ENCODE results near the gene DGCR8. TPM values are rescaled to one million over a fixed set of nuclear protein-coding genes. Genes with fewer than 3 reads are reported as not detected.

The DGCR8 gene
- total RNA-seq, 1 donor from 2014 or later, result 15.4 TPM

DNA sequence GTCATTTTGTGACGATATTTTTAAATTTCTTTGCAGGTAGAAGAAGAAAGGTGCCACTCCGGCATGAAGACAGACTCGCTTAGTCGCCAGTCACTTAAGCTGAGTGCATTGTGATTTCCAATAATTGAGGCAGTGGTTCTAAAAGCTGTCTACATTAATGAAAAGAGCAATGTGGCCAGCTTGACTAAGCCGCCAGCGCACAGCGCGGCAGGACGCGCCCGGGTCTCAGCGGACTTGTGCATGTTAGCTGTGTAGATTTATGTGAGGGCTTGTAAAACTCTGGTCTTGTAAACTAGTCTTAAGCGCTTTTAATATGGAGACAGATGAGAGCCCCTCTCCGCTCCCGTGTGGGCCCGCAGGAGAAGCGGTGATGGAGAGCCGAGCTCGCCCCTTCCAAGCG lies 5.6 kb downstream of the DGCR8 start:
- intact Hi-C loops (cut with DNase I), result no loop called here
- peak; percentile 10 for DNase-seq
- no peak for ATAC-seq (ENCODE audit: poor library complexity)

DNA sequence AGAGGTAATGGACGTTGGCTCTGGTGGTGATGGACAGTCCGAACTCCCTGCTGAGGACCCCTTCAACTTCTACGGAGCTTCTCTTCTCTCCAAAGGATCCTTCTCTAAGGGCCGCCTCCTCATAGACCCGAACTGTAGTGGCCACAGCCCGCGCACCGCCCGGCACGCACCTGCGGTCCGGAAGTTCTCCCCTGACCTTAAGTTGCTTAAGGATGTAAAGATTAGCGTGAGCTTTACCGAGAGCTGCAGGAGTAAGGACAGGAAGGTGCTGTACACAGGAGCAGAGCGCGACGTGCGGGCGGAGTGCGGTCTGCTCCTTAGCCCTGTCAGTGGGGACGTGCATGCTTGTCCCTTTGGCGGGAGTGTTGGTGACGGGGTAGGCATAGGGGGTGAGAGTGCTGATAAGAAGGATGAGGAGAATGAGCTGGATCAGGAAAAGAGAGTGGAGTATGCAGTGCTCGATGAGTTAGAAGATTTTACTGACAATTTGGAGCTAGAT lies 6.1 kb downstream of the DGCR8 start:
- DNase-seq, result peak; percentile 26
- no peak for ATAC-seq (ENCODE audit: poor library complexity)
- intact Hi-C loops (cut with DNase I), result no loop called here

DNA sequence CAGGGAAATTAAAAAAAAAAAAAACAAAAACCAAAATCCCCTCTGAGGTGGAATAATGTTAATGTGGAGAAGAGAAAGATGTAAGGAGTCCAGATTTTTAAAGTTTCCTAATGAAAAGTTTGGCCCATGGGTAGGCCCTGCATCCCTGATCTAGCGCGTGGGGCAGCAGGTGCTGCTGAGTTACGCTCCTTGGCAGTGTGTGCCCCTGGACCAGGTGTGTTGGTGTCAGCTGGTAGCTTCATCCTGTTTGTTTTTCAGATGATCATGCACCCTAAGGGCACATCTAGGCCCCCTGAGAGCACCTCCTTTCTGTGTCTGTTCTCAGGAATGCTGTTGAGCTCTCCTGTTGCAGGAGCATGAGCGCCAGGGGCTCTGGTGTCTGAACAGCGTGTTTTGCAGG lies 6.7 kb downstream of the DGCR8 start:
- intact Hi-C loops (cut with DNase I), result no loop called here
- DNase-seq (no peak), ATAC-seq (ENCODE audit: poor library complexity) (no peak)

DNA sequence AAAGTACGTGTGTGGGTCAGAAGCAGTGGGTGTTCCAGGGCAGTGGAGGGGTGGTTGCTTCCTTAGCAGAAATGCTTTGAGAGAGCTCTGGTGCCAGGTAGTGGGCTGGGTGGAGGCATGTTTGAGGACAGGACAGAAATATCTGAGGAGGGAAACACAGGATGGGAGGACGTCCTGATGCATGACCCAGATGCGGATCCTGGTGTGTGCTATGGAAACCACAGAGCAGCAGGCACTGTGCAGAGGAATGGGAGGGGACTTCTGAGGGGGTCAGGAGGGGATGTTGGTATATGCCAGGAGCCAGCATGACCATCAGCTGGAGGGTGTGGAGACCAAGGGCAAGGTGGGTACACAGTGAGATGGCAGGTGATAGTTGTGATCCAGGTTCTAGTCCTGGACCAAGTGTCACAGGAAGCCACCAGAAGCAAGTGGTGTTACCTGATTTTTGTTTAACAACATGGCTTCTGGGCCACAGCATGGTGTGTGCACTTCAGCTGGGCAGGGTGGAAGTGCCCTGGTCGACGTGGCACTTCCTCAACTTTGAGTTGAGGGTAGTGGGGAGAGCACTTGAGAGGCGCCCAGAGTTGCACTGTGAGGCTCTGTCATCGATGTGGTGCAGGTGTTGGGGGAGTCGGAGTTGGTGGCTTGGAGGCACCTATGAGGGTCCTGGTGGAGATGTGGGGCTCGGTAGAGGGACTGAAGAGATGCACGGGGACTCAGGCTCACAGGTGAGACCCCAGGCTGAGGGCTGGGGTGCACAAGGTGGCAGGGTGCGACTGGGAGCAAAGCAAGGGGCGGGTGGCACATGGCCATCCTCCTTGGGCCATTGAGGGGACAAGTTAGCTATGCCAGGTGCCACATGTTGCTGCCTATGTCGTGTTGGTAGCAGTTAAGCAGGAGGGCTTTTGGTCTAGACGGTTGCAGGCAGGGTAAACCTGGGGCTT lies 7.5 kb downstream of the DGCR8 start:
- intact Hi-C loops (cut with DNase I), result no loop called here
- ATAC-seq (ENCODE audit: poor library complexity), result no peak
- DNase-seq, result peak; percentile 24

DNA sequence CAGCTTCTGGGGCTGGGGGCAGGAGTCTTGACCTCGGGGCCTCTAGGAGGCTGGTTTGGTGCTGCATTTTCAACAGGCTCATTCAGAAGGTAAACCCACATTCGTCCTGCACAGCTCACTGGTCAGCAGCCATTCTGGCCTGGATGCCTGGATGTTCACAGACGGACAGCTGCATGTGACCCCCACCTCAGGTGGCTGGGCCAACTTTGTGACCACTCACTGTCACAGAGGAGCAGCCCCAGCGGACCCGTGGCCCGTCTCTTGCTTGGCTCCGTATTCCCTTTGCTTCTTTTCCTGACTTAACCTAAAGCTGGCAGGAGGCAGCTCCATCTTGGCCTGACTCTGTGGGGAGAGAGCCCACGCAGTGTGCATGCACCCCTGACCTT lies 8.2 kb downstream of the DGCR8 start:
- DNase-seq, result peak; percentile 10
- intact Hi-C loops (cut with DNase I), result no loop called here
- ATAC-seq (ENCODE audit: poor library complexity), result no peak

DNA sequence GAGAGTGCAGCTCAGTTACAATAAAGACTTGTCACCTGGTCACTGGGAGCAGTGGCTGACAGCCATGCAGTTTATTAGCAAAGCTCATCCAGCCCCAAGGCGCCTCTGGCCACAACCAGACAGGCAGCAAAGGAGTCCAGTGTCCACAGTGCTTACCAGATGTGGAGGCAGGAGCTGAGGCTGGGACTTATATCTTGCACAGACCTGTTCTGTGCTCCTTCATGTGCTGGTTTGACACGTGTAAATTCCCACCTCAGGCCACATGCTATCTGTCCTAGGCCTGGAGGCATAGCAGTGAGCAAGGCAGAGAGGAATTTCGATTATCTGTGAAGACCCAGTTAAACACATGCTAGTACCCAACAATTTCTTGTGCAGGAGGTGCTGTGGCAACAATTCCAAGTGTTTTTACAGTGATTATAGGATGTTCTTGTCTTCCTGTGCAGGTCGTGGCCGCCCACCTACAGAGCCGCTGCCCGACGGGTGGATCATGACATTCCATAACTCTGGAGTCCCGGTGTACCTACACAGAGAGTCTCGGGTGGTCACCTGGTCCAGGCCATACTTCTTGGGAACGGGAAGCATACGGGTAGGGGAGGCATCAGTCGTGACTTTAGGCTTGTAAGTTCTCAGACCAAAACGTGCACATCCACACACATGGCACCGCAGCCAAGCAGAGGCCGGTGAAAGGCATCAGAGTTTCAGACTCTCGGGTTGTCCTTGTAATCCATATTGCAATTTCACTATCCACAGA lies 9.4 kb downstream of the DGCR8 start:
- ATAC-seq (ENCODE audit: poor library complexity), result no peak
- intact Hi-C loops (cut with DNase I), result no loop called here
- peak; percentile 16 for DNase-seq

DNA sequence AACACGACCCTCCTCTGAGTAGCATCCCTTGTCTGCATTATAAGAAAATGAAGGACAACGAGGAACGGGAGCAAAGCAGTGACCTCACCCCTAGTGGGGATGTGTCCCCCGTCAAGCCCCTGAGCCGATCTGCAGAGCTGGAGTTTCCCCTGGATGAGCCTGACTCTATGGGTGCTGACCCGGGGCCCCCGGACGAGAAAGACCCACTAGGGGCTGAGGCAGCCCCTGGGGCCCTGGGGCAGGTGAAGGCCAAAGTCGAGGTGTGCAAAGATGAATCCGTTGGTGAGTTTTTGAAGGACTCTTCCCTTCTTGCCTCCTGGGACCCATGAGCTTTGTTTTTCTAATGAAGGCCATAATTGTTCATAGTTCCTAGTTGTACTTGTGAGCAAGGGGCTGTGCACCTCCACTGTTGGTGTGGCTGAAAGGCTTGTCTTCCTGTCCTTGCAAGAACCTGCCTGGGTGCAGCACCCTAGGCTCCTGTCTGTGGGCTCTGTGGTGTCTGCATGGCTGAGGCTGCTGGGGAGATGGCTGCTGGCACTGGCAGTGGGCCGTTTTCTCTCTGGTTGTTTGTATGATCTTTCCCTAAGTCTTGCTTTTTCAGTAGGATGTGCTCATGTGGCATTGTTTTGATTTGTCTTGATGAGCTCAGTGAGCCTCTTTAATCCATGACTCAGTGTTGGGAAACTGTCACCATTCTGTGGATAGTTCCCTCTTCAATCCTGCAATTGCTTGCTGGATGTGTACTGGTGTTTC lies 10.1 kb downstream of the DGCR8 start:
- intact Hi-C loops (cut with DNase I), result no loop called here
- ATAC-seq (ENCODE audit: poor library complexity) (no peak), DNase-seq (peak; percentile 9)

DNA sequence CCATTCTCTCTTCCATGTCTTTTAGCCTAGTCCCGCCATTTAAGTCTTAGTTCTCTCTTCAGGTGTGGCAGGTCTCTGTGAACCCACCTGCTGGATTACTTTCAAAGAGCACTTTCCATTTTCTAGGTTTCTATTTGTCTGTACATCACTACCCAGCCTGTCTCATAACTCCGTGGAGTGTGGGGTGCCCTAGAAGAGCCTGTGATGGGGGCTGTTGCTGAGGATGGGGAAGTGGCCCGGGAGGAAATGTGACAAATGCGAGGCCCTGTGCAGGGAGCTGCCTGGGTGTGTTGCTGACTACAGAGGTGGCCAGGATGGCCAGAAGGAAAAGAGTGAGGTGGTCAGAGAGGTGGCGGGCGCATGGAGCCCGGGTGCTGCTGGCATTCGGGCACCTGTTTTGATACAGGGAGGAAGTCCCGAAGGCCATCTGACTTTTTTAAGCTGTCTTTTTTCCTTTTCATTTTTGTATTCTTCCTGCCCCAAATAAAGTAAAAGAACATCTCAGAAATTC lies 10.7 kb downstream of the DGCR8 start:
- intact Hi-C loops (cut with DNase I), result no loop called here
- DNase-seq (peak; percentile 15), ATAC-seq (ENCODE audit: poor library complexity) (no peak)

DNA sequence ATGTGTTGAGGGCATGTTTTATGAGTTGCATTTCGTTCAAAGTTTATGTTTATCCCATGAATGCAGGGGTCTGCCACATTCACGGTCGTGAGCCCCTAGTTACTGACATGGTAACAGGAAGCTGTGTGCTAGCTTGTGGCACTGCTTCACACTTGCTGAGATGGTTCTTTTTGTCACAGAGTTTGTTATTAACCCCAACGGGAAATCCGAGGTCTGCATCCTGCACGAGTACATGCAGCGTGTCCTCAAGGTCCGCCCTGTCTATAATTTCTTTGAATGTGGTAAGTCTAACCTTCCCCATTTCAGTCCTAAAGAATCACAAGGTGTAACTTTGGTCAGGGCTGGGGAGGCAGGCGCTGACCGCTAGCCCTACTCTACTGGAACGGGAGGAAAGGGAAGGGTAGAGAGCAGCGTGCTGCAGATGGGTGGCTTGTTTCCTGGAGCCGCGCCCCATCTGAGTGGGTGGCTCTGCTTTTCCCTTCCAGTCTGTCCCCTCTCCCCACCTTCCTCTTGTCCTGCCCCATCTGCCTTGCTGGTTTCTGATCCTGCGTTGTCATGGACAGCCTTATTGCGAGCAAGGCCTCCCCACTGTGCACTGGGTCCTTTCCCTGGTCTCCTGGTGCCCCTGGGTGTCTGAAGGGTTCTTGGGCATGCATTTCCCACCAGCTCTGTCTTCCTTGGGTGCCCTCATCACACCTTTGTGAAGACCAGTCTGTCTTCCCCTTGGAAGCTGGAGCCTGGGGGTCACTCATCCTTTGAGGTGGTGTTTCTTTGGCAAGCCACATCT lies 11.8 kb downstream of the DGCR8 start:
- intact Hi-C loops (cut with DNase I), result no loop called here
- ATAC-seq (ENCODE audit: poor library complexity), result no peak
- DNase-seq, result peak; percentile 27

DNA sequence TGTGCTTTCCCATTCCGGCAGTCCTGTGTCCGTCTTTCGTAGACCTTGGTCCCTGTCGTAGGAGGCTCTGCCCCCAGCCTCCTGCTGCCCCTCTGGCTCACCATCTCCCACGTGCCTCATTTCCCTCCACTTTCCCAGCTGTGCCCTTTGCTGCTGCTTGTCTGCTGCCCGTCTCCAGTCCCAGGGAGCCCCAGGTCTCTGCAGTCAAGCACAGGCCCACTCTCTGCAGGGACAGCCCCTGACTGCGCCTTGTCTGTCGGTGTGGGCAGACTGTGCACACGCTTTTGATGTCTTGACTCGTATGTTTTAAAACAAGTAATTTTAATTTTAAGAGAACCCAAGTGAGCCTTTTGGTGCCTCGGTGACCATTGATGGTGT lies 12.4 kb downstream of the DGCR8 start:
- ATAC-seq (ENCODE audit: poor library complexity) (no peak), DNase-seq (peak; percentile 1)
- intact Hi-C loops (cut with DNase I), result no loop called here

DNA sequence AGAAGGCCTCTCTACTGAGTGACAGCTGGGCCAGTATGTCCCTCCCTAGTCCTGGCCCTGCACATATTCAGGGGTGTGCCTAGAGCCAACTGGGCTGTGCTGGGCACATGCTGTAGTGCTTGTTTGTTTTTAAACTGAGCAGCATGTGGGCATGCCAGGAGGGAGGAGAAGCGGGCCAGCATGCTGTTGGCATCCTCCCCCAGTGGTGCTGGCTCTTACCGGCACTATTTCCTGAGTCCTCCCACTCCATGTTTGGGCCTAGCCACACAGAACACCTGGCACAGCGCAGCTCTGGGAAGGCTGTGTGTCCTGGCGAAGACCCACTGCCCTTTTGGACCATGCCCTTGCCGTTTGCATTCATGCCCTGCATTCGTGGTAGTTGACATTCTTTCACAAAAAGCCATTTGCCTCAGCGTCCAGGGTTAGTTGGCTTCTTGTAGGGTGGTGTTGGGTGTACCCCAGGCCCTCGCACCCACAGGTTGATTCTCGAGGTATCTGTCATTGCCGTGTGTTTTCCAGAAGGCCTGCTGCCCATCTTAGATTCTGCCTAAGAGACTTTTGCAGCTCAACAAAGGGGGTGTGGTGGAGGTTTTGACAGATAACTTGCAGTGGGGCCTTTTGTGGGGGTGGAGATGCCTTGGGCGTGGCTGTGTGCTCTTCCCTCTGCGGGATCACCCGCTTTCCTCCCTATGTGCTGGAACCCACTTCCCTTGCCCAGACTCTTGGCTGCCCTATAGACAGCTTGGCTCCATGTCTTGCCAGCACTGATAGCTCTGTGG lies 13.6 kb downstream of the DGCR8 start:
- peak; percentile 97 for ATAC-seq (ENCODE audit: poor library complexity)

DNA sequence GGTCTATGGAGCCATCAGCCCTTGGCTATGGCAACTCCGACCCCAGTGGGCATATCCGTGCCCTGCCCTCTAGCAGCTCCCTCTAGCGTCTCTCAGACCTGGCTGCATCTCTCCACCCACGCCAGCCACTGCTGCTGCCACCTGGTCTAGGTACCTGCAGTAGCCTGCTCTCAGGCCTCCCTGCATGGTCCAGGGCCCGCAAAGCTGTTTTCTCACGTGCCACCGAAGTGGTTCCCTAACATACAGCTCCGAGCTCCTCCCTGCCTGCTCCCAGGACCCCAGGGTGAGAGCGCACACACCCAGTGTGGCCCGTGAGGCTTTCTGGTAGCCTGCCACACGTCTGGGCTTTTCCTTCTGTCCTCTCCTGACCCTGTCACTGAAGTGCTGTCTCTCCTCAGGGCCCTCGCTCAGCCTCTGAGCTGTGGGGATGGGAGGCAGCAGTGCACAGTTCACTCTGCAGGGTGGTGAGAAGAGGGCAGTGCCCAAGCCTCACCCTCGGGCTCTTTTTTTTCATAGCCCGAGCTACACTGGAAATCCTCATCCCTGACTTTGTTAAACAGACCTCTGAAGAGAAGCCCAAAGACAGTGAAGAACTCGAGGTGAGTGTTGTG lies 14.3 kb downstream of the DGCR8 start:
- intact Hi-C loops (cut with DNase I), result no loop called here
- DNase-seq, result peak; percentile 27
- ATAC-seq (ENCODE audit: poor library complexity), result no peak

More for the DNA sequence above, 13.6 kb downstream of the DGCR8 start:
- intact Hi-C loops (cut with DNase I), result no loop called here
- DNase-seq, result peak; percentile 83

DNA sequence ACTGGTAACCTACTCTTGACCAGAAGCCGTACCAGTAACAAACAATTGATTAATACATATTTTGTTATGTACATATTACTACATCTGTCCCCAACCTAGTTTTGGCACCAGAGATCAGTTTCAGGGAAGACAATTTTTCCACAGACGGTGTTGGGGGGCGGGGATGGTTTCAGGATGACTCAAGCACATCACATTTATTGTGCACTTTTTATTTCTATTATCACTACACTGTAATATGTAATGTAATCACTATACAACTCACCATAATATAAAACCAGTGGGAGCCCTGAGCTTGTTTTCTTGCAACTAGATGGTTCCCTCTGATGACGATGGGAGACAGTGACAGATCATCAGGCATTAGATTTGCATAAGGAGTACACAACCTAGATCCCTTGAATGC lies 15.5 kb downstream of the DGCR8 start:
- ATAC-seq (ENCODE audit: poor library complexity), result no peak
- intact Hi-C loops (cut with DNase I), result no loop called here
- DNase-seq, result peak; percentile 5

DNA sequence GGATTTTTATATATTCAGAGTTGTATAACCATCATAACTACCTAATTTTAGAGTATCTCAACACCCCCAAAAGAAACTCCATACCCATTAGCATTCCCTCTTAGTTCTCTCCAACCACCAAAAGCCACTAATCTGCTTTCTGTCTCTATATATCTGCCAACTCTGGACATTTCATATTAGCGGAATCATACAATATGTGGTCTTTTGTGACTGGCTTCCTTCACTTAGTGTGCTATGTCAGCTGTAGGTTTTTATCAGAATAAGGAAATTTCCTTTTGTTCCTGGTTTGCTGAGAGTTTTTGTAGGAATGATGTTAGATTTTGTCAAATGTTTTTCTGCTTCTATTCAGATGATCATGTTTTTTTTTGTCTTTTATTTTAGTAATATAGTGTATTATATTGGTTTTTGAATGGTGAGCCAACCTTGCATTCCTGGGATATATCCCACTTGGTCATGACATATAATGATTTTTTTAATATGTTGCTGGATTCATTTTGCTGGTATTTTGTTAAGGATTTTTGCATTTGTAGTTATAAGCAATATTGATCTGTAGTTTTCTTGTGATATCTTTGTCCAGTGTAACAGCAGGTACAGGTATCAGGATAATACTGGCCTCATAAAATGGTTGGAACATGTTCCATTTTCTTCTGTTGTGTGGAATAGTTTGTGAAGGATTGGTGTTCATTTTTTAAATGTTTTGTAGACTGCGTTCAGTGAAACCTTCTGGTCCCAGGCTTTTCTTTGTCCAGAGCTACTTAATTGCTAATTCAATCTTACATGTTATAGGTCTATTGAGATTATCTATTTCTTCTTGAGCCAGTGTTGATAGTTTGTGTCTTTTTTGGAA lies 16.8 kb downstream of the DGCR8 start:
- intact Hi-C loops (cut with DNase I), result no loop called here
- no peak for DNase-seq
- no peak for ATAC-seq (ENCODE audit: poor library complexity)

DNA sequence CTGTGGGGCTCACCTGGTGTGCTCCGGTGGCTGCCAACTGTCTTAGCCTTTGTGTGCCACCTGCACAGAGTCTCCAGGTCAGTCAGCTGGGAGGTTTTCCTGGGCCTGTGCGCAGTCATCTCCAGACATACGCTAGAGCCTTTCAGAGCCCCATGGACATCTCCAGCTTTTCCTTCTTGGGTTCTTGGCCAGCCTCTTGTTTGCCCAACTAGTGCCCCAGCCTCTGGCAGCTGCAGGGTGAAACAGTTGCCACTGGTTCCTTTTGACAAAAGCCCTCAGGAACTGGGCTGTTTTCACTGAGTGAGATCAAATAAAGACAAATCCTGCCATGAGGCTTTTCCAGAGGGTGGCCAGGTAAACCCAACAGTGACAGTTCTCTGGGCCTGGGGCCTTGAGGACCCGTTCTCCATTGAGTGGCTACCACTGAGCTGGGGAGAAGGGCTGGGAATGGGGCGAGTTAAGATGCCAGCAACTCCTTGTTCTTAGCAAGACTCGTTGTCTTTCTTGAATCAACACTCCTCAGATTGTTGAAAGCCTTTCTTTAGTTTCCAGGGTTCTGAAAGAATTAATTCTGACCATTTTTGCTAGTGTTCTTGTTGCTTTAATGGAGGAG lies 19.2 kb downstream of the DGCR8 start:
- DNase-seq (peak; percentile 22), ATAC-seq (ENCODE audit: poor library complexity) (no peak)
- intact Hi-C loops (cut with DNase I), result no loop called here

DNA sequence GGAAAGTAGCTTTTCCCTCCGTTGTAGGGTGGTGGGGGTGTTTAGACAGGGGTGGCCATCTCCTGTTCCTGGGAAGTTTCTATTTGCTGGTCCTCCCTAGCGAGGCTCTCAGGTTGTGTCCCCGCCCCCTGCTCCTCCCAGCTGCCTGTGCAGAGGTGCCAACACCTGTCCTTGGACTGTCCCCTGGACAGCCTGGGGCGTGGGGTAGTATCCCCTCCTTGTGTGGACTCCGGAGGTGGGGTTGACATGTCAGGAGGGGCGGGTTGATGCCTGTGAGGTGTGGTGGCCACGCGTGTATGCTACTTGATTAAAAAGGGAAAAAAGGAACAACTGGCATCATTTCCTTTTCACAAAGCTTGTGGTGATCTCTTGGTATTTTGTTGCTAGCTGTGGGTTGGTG lies 21.6 kb downstream of the DGCR8 start:
- DNase-seq (peak; percentile 32), ATAC-seq (ENCODE audit: poor library complexity) (no peak)
- intact Hi-C loops (cut with DNase I), result no loop called here

Data from Right ventricle myocardium superior (tissue), 1 donor.